Aorta (tissue), 5 donors: ENCODE results near the gene ARHGAP24. TPM values are rescaled to one million over a fixed set of nuclear protein-coding genes. Genes with fewer than 3 reads are reported as not detected.

ENCODE experiments used
- ATAC-seq: fragments of 200-7000 bp; cut with Tn5 transposase; one replicate; pipeline ENCODE4 v1.9.1; 2022; ENCODE audit warnings: moderate library complexity; ENCODE audit not compliant: low FRiP score
- DNase-seq, 2 donors: peaks; one replicate each; pipeline ENCODE4 v3.0.0-alpha.2; 2020
- H3K27ac ChIP-seq, 2 donors: one replicate each; pipeline ENCODE4 v1.5.1; 2013; ENCODE audit warnings: low read length in 2 of 2, mild to moderate bottlenecking in 2 of 2, moderate library complexity in 2 of 2, control low read depth in 1 of 2, inconsistent platforms in 1 of 2, low read depth in 1 of 2
- H3K27me3 ChIP-seq, 2 donors: one replicate each; pipeline ENCODE4 v1.6.1; 2013; ENCODE audit warnings: control low read depth in 1 of 2, low read length in 1 of 2, mild to moderate bottlenecking in 1 of 2, moderate library complexity in 1 of 2; ENCODE audit not compliant: insufficient read depth in 2 of 2, control insufficient read depth in 1 of 2
- H3K36me3 ChIP-seq, 2 donors: one replicate each; pipeline ENCODE4 v1.6.1; 2013; ENCODE audit warnings: control low read depth in 1 of 2, low read length in 1 of 2, mild to moderate bottlenecking in 1 of 2; ENCODE audit not compliant: insufficient read depth in 2 of 2, control insufficient read depth in 1 of 2
- H3K4me1 ChIP-seq, 2 donors: one replicate each; pipeline ENCODE4 v1.6.1; 2013; ENCODE audit warnings: low read length in 2 of 2, control low read depth in 1 of 2, mild to moderate bottlenecking in 1 of 2, moderate library complexity in 1 of 2; ENCODE audit not compliant: insufficient read depth in 2 of 2, control insufficient read depth in 1 of 2
- H3K4me3 ChIP-seq, 2 donors: one replicate each; pipeline ENCODE4 v1.5.1; 2013; ENCODE audit warnings: low read length in 2 of 2, control low read depth in 1 of 2, mild to moderate bottlenecking in 1 of 2
- H3K9me3 ChIP-seq: one replicate; pipeline ENCODE4 v1.6.1; 2013; ENCODE audit warnings: mild to moderate bottlenecking, low read length; ENCODE audit not compliant: control insufficient read depth
- WGBS, 2 donors: extraction: QIAGEN DNeasy Blood & Tissue Kit; methylation state at CpG; one replicate each; pipeline ENCODE4 v1.1.7; 2013; 5-methylcytosine and 5-hydroxymethylcytosine counted together
- intact Hi-C, 2 donors: fragments of 100-400 bp; cut with DNase I; formaldehyde crosslinking; loops; one replicate each; pipeline versions ENCODE4 v1.14.2 to v1.15.0; 2022
- polyA plus RNA-seq, 2 donors: library from polyadenylated mRNA; stranded (reverse); fragments of 200-250 nt; gene quantifications; one replicate each; pipeline ENCODE4 v1.2.3, GENCODE V29; 2013
- total RNA-seq, 2 donors: library from RNA; stranded (reverse); fragmentation: NEBNext Ultra II Directional; extraction: Animal tissue kit (Norgen Biotek cat#: 25700); gene quantifications; one replicate each; pipeline ENCODE4 v1.2.1, GENCODE V29; 2021
- donor health status: healthy with polysubstance abuse.
- donor health status: Bipolar disorder and iron deficiency.
- donor health status: DM: no; HTN: no; CAD: no.
- donor health status: DM: no; HTN: no; CAD: no.
- donor health status: DM: yes; HTN: yes; CAD: no.

Gene ARHGAP24
- total and polyA plus RNA-seq, 4 donors: 13.4 to 35.2 (median 34.0) TPM

- intact Hi-C loops: no loop called here
- Histone ChIP-seq H3K27me3 (peaks cover 0 to 2% of the 10 kb centered on the region in 2 donors), H3K36me3 (no peaks in the 10 kb centered on the region), H3K4me1 (no peaks in the 10 kb centered on the region), H3K27ac (no peak overlapping the region), H3K4me3 (no peak overlapping the region), H3K9me3 (no peaks in the 10 kb centered on the region)
- DNase-seq: no peak
- 69 to 73% methylated on average over 4 of the region's 4 CpGs for WGBS, 2 donors
- no peak for ATAC-seq
Observed at GRCh38 chr4:85476381-85476780, 1.4 kb downstream of the ARHGAP24 start.

GRCh38 chr4:85477534-85477933 is 2.6 kb downstream of the ARHGAP24 start:
- ATAC-seq (no peak), DNase-seq (no peak)
- Histone ChIP-seq H3K27me3 (peaks cover 0 to 2% of the 10 kb centered on the region in 2 donors), H3K4me3 (no peak overlapping the region), H3K36me3 (no peaks in the 10 kb centered on the region), H3K4me1 (no peaks in the 10 kb centered on the region), H3K27ac (no peak overlapping the region), H3K9me3 (no peaks in the 10 kb centered on the region)
- 86 to 87% methylated on average over 9 of the region's 9 CpGs for WGBS, 2 donors
- intact Hi-C loops: no loop called here

- no peak overlapping the region for H3K4me3 ChIP-seq
Observed at GRCh38 chr4:85478576-85478975, 3.6 kb downstream of the ARHGAP24 start.

GRCh38 chr4:85482010-85482738 is 7.2 kb downstream of the ARHGAP24 start:
- Histone ChIP-seq H3K9me3 (no peaks in the 10 kb centered on the region), H3K27ac (no peak overlapping the region), H3K36me3 (no peaks in the 10 kb centered on the region), H3K27me3 (peaks cover 0 to 2% of the 10 kb centered on the region in 2 donors), H3K4me3 (no peak overlapping the region), H3K4me1 (no peaks in the 10 kb centered on the region)
- no peak for DNase-seq
- intact Hi-C loops: no loop called here
- 75% methylated on average over 5 of the region's 5 CpGs for WGBS, 2 donors
- ATAC-seq: no peak

More at GRCh38 chr4:85478576-85478975, 3.6 kb downstream of the ARHGAP24 start:
- Histone ChIP-seq H3K4me1 (no peaks in the 10 kb centered on the region), H3K27ac (no peak overlapping the region), H3K9me3 (no peaks in the 10 kb centered on the region), H3K36me3 (no peaks in the 10 kb centered on the region), H3K27me3 (peaks cover 0 to 2% of the 10 kb centered on the region in 2 donors)
- ATAC-seq: no peak
- no peak for DNase-seq
- intact Hi-C loops: no loop called here
- WGBS, 2 donors: 38 to 40% methylated on average over 2 of the region's 2 CpGs

DNA sequence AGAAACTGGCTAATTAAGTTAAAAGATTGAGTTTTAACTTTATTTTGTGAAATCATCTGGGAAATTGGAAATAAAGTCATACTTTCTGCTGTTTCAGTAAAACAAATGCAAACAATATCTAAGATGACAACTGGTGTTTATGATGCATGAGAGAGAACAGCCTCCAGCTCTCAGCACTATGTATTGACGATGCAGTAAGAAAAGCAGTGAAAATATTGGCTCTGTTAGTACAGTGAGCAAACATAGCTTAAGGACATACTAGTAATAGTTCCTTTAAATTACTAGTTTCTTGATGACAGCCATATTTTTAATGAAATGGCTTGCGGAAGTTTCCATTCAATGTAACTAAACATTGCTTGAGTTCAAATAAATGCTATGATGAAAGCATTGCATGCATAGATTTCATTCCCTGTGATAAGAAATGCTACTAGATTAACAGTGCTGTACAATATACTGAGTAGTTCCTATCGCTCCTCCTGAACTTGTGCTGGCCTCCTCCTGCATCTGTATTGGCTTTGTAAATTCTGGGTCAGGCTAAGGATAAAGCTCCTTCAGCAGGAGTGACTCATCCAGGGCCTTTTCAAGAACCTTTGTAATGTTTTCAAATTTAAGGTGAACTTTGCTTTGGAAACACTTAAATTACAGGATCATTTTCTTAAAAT is 11.6 kb downstream of the ARHGAP24 start:
- H3K4me1 ChIP-seq: no peaks in the 10 kb centered on the region
- H3K36me3 ChIP-seq: no peaks in the 10 kb centered on the region
- H3K27ac ChIP-seq: no peak overlapping the region
- no peak overlapping the region for H3K4me3 ChIP-seq
- intact Hi-C loops: no loop called here
- ATAC-seq: no peak
- H3K9me3 ChIP-seq: no peaks in the 10 kb centered on the region
- 63 to 73% methylated on average over 3 of the region's 3 CpGs for WGBS, 2 donors
- DNase-seq: no peak
- H3K27me3 ChIP-seq: no peaks in the 10 kb centered on the region

- no peak overlapping the region for H3K4me3 ChIP-seq
- no peak overlapping the region for H3K27ac ChIP-seq
- H3K27me3 ChIP-seq: no peaks in the 10 kb centered on the region
- WGBS, 2 donors: 62 to 66% methylated on average over 1 of the region's 1 CpG
- ATAC-seq: no peak
- no peaks in the 10 kb centered on the region for H3K9me3 ChIP-seq
- intact Hi-C loops: no loop called here
- no peaks in the 10 kb centered on the region for H3K4me1 ChIP-seq
- no peak for DNase-seq
- H3K36me3 ChIP-seq: no peaks in the 10 kb centered on the region
Observed at GRCh38 chr4:85488416-85488815, 13.5 kb downstream of the ARHGAP24 start.

GRCh38 chr4:85489273-85489981 is 14.5 kb downstream of the ARHGAP24 start:
- H3K27ac ChIP-seq: no peak overlapping the region
- DNase-seq: no peak
- no peak for ATAC-seq
- no peaks in the 10 kb centered on the region for H3K27me3 ChIP-seq
- no peaks in the 10 kb centered on the region for H3K36me3 ChIP-seq
- no peaks in the 10 kb centered on the region for H3K4me1 ChIP-seq
- H3K9me3 ChIP-seq: no peaks in the 10 kb centered on the region
- 85 to 86% methylated on average over 3 of the region's 3 CpGs for WGBS, 2 donors
- H3K4me3 ChIP-seq: no peak overlapping the region
- intact Hi-C loops: no loop called here

- no peak overlapping the region for H3K4me3 ChIP-seq
- H3K27ac ChIP-seq: no peak overlapping the region
- no peaks in the 10 kb centered on the region for H3K36me3 ChIP-seq
- ATAC-seq: no peak
- H3K4me1 ChIP-seq: no peaks in the 10 kb centered on the region
- no peaks in the 10 kb centered on the region for H3K27me3 ChIP-seq
- no peak for DNase-seq
- intact Hi-C loops: no loop called here
- H3K9me3 ChIP-seq: no peaks in the 10 kb centered on the region
Observed at GRCh38 chr4:85491527-85491926, 16.6 kb downstream of the ARHGAP24 start.
